HG02943 (cell line): ENCODE measurements around the gene LCP1.

Experiments used
- ATAC-seq: cut with Tn5 transposase; IDR thresholded peaks from one replicate; pipeline ENCODE4 v1.9.1; 2021; ENCODE audit warnings: mild to moderate bottlenecking, low read depth, moderate library complexity; ENCODE audit not compliant: unreplicated experiment

LCP1 gene

DNA sequence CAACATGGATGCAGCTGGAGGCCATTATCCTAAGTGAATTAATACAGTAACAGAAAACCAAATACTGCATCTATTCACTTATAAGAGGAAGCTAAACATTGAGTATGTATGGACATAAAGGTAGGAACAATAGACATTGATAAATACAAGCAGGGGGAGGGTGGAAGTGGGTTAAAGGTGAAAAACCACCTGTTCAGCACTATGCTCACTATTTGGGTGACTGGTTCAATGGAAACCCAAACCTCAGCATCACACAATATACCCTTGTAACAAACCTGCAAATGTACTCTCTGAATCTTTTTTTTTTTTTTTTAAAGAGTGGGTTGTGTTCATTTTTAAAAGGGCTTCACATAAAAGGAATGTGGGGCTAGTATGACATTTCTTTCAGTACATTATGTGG lies 50.3 kb downstream of the LCP1 start:
- no peak for ATAC-seq

DNA sequence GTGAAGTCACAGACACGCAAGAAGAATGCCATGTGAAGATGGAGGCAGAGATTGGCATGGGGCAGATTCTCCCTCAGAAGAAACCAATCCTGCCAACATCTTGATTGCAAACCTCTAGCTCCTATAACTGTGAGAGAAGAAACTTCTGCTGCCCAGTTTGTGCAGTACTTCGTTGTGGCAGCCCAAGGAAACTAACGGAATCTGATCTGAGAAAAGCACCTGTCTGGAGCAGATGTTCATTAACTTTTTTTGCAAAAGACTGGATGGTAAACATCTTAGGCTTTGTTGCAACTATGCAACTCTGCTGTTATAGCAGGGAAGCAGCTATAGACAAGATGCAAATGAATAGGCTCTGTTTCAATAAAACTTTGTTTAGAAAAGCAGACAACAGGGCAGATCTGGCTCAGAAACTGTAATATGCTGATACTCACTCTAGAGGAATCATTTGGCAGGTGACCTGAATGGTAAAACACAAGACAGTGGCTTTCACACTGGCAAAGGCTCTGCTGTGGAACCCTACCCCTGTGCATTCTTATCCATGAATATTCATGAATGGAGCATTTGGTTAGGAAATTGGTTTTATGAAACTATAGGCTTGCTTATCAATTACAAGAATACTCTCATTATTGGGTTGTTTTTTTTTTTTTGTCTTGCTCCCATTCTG lies 51.9 kb downstream of the LCP1 start:
- ATAC-seq = no peak

DNA sequence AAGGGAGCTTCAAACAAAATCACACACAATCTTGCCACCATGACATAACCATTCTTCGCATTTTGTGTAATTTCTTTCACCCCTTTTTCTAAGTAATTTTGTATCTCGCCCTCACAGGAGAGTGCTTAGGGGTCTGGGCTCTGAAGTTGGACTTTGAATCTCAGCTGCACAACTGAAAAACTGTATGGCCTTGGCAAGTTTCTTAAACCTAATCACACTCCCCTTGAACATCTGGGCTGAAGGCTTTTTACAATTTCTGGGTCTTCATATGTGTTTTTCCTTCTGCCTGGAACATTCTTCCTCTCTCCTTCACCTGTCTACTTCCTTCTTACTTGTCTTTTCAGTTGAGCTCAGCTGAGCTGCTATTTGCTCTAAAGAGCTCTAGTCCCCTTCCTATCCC lies 52.9 kb downstream of the LCP1 start:
- no peak for ATAC-seq

DNA sequence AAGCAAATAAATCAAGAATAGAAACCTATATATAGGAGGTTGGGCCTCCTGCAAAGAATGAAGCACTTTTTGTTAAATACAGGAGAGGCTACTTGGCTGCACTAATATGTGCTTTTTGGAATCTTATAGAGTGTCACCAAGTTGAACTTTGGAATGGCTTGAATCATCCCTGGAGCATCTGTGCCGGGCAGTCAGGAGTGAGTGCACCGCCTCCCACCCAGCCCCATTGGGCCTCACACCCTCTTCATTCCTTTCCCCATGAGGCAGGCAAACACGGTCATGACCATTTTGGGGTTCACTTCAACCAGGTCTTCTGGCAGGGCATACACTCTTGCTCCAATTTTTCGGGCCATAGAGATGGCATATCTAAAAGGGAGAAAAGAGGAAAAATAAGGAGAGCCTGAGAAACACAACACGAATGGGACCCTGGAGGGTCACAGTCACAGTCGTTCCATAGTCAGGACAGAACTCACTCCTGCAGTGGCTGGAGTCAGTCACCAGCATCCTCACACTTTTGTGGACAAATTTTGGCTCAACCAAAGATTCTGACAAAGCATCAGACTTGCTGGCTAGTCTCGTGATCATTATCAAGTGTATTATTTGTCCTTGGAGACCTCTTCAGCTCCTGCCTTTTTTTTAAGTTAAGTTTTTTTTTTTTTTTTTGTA lies 54.5 kb downstream of the LCP1 start:
- ATAC-seq = no peak

DNA sequence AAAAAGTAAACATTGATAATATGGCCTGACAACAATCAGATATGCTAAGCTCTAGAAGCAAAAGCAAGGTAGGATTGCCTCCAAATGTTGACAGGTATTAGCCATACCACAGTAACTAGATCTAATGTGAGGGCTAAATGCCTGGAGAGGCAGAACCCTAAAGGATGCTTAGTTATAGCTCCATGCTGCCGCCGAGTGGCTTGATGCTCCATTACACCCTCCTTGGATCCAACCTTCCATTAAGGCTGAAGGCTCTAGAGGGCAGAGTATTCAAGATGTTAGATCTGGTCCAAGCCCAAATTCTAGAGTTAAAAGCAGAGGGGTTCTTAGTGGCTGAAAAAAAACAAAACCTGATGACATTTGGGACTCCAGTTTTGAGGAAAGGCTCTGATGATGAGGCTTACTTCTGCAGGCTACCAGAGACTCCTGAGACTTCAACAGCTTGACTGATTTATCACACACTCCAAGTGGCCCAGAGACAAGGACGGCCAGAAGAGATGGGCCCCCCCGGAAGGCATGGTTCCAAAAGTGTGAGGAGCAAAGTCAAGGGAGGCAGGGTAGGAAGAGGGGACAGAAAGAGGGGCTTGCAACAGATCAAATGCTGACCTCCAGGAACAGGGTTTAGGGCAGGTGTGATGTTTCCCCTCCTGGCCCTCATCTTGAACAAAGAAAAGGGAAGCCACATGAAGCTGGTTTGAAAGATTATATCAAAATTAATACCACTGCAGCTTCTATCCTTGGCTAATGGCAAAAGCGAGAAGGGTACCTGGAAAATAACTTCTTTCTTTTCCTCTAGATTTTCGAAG lies 55.2 kb downstream of the LCP1 start:
- no peak for ATAC-seq

DNA sequence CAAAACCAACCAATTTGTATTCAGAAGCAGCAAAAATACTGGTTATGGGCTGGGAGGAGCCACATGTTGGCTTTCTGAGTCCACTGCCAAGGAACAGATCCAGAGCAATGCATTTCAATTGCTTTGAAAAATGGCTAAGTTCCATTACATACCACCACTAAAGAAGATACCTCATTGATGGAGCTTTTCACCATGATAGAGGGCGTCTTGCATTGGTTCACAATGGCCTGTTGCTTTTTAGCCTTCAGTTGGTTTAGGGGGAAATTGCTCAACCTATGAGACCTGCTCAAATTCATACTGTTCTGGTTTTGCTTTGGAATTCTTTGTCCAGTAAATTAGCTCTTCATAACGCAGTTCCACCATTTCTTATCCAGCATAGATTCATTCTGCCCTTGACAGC lies 55.9 kb downstream of the LCP1 start:
- ATAC-seq = no peak

DNA sequence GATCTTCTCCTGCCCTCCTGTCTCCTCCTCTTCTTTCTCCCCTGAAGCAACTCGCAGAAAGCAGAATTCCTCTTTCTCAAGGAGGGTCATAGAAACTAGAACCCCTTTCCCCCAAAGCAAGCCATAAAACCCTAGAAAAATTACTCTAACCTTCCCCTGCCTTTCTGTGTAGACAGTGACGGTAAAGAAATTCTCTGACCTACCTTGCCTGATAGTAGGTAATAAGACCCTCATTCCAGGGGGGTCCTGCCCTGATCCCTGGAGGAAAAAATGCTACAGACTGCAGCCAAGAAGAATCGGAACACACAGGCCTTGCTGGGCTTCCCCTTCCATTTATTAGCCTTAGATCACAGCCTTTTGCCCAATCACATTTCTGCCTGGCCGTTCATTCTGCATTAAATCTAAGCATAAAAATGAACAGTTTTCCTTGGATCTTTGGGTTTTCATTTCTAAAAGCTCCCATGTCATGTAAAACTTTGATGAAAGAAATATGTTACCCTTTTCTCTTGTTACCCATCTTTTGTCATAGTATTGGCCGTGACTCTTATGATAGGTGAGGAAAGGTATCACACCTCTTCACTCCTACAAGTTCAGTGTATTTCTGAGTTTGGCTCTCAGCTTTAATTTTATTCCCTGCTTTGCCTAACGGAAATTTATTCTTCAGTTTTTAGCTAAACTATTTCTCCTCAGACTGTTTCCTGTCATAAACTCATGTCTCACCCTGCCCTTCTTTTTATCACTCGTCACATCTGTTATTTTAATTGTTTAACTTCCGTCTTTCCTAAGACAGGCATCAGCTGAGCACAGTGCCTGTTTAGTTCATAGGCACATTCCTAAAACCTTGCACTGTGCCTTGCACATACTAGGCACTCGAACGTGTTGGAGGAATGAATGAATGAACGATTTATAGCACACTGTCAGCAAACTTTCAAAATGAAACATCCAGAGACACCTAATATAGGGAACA lies 56.7 kb downstream of the LCP1 start:
- no peak for ATAC-seq

DNA sequence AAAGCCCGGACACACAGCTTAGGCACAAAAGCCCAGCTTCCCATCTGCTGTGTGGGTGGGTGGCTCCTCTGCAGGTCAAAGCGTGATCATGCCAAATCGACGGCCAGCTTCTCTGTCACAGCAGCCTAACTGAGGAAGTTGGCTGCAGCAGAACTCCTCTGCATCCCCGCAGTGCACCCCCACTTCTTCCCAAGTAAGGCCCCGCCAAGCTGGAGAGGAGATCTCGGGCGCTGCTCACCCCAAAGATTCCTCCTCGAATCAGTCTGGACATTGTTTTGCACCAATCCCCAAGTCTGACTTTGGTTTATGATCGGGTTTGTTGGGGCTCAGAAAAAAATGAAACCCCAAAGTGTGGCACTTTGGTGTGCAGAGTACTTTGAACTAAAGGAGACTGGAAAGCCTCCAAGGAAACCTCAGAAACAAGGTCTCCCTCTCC lies 57.4 kb downstream of the LCP1 start:
- ATAC-seq = no peak

DNA sequence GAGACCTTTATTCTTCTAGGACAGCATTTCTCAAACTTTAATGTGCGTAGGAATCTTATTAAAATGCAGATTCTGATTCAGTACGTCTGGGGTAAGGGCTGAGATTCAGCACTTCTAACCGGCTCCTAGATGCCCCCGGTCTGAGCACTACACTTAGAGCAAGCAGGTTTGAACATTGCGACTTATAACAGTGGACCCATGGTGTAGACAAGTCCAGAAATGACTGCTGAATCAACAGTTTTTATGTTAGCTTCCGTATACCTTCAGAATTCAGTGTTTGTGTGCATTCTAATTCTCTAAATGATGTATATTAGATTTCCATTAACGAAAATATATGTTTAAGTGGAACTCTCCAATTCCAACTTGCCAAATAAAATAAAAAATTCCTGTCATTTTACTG lies 59.7 kb downstream of the LCP1 start:
- no peak for ATAC-seq

DNA sequence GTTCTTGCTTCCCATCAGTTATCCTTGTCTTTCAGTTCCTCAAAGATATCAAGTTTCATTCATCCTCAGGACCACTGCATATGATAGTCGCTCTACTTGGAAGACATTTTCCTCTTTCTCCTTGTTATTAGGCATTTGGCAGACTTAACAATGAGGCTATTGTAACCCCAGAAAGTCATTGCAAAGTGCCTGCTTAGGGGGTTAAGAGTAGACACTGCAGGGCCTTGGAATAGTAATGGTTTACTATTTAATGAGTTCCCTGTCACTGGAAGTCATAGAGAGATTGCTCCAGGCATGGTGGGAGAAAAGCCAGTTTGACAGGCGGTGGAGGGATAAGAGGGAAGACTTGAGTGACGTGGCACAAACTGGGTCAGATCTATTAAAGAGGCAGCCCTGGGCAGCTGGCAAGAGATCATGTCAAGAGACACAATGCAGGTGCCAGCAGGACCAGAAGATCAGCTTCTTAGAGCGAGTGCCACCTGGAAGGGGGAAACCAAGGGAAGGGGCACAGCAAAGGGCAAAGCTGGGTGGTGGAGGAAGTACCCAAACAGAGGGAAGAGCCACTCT lies 60.3 kb downstream of the LCP1 start:
- no peak for ATAC-seq

DNA sequence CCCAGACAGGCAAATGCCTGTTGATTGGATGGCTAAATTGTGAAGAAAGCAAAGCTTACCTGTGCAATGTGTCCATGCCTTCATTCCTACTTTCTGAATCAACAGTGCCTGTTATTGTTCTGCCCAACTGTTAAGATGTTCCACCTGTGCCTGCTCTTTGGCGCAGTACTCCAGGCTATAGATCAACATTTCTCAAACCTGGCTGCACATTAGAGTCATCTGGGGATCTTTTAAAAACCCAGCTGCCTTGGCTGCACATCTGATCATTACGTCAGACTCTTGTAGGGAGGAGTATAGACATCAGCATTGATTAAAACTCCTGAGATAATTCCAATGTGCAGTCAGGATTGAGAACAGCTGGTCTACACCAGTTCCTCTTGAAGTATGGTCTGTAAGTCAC lies 60.9 kb downstream of the LCP1 start:
- ATAC-seq = no peak

DNA sequence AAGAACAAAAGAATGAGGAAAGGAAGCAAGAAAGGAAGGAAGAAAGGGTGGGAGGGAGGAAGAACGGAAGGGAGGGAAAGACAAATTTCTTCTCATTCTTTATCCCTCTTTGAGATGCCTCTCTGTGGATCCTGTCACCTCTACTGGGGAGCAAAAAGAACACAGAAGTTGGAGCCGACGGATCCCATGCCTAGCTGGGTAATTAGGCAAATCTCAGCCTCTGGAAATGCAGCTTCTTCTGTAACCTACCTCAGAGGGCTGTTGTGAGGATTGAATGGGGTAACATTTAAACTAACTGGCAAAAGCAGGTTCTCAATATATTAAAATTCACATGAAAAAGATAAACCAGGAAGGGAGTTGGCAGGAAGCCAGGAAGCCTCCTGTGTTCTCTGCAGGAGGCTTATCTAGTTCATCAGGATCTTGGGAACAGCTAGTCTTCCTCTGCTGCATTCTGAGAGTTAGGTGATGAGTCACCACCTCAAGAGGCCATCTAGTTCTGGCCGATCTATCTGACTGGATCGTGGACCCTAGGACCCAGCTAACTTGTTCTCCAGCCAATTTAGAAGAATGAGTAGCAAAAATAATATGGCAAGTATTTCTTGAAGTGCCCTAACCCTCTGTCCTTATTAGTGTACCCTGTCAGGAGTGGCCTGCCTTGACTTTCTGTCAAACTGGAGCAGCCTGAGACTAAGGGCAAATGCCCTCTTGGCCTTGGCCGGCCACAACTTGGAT lies 61.9 kb downstream of the LCP1 start:
- no peak for ATAC-seq

DNA sequence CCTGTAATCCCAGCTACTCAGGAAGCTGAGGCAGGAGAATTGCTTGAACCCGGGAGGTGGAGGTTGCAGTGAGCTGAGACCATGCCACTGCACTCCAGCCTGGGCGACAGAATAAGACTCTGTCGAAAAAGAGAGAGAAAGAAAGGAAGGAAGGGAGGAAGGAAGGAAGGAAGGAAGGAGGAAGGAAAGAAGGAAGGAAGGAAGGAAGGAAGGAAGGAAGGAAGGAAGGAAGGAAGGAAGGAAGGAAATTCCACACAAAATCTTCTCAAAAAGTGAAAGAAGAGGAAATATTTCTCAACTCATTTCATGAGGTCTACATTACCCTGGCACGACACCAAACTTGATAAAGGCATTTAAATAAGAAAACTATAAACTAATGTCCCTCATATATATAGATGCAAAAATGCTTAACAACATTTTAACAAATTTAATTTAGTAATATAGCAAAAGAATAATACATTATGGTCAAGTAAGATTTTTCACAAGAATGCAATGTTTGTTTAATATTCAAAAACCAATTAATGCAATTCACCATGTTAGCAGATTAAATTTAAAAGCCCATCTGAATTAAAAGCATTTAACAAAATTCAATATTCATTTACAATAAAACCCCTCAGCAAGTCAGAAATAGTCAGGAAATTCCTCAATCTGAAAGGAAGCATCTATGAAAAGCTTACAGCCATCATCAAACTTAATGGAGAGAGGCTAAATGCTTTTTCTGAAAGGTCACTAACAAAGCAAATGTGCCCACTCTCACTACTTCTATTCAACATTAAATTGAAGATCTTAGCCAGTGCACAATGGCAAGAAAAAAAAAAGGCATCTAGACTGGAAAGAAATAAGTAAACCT lies 65.1 kb downstream of the LCP1 start:
- ATAC-seq = no peak

DNA sequence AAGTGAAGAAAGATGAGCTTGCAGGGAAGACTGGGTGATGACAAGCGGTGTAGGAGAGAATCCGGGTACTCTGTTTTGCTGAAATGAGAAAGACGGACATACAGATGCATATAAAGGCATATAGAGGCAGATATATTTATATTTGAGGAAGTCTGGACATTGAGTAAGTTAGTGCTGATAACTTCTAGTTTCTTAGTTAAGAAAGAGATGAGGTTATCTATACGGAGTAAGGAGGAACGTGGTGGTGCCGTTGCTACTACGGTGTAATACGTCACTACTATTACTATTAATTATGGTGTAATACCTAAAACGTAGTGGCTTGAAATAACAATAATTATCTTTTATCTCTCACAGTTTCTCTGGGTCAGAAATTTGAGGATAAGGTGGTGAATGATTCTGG lies 67.4 kb downstream of the LCP1 start:
- ATAC-seq = no peak

DNA sequence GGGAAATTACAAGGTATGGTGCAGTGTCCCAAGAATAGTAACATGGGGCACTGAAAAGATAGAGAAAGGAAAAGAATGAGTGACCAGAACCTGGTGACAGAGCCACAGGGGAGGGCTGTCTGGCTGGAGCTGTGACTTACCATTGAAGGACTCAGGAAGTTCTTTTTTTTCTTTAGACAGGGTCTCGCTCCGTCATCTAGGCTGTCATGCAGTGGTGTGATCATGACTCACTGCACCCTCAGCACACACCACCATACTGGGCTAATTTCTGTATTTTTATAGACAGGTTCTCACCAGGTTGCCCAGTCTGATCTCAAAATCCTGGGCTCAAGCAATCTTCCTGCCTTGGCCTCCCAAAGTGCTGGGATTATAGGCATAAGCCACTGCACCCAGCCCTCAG lies 68.4 kb downstream of the LCP1 start:
- ATAC-seq = no peak

DNA sequence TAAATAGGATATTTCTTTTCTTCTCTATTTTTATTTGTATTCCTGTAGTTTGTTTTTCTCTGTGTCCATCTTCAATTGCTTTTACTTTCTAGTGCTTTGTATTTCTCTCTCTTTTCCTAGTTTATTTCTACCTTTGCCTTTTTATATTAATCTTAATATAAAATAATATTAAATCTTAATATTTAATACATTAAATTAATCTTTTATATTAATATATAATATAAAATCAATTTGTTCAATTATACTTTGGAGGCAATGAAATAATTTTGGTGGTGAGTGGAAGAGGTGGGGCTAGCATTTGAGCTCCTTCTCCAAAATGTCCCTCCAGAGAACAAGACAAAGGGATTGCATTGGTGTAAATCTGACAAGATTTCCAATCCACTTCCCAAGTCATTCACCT lies 70.8 kb downstream of the LCP1 start:
- no peak for ATAC-seq

DNA sequence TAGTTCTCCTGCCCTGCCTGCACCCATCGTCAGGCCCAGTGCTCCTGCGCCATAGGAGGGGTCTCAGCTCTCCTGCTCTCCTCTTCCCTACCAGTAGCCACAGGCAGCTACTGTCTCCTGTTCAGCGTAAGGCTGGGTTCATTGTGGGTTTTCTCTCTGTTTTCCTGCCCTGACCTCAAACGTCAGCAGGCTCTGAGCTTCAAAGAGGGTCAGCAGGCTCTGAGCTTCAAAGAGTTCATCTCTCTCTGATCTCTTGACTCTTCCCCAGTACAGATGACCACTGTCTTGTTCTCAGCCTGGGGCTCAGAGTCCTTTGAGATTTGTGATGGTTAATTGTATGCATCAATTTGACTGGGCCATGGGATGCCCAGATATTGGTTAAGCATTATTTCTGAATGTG lies 72.5 kb downstream of the LCP1 start:
- ATAC-seq = no peak

DNA sequence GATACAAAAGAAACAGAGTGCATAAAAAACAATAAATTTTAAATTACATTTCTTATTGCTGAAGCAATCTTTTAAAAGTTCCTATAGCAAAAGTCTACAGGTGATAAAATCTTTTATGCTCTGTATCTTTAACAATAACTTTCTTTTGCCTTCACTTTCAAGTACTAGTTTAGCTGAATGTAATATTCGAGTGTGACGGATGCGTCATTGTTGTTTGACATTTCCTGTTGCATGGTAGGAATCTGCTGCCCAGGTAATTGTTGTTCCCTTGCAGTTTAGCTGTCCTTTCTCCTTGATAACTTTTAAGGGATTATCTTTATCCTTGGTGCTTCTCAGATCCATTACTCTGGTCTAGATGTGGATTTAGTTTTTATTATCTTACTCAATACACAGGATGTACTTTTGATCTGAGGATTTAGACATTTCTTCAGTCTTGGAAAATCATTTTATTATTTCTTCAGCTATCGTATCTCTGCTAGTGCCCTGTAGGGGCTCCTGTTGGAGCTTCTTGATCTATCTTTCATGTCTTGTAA lies 75.1 kb downstream of the LCP1 start:
- no peak for ATAC-seq
